GM21367 (cell line): ENCODE results near the gene GOLGA6L7.
"Not testable (repeated sequence)": the region's sequence is repeated elsewhere in the genome, so short reads cannot be mapped to it uniquely, and the experiment has no call there.

ENCODE experiments used
- ATAC-seq: cut with Tn5 transposase; IDR thresholded peaks from one replicate; pipeline ENCODE4 v1.9.1; 2021; ENCODE audit not compliant: unreplicated experiment

Gene GOLGA6L7

GRCh38 chr15:28844147-28844546, 4.3 kb downstream of the GOLGA6L7 start:
- not testable (repeated sequence) for ATAC-seq

- ATAC-seq, result not testable (repeated sequence)
Measured at GRCh38 chr15:28843520-28843919, 4.9 kb downstream of the GOLGA6L7 start.

GRCh38 chr15:28842210-28842609, 6.2 kb downstream of the GOLGA6L7 start:
- not testable (repeated sequence) for ATAC-seq

GRCh38 chr15:28840285-28840684, 8.2 kb downstream of the GOLGA6L7 start:
- not testable (repeated sequence) for ATAC-seq

- not testable (repeated sequence) for ATAC-seq
Measured at GRCh38 chr15:28834957-28835585, 13.4 kb downstream of the GOLGA6L7 start.

GRCh38 chr15:28831897-28832587, 16.4 kb downstream of the GOLGA6L7 start:
- not testable (repeated sequence) for ATAC-seq

GRCh38 chr15:28821420-28821819, 27.0 kb downstream of the GOLGA6L7 start:
- not testable (repeated sequence) for ATAC-seq

- ATAC-seq, result not testable (repeated sequence)
Measured at GRCh38 chr15:28819930-28820295, 28.5 kb downstream of the GOLGA6L7 start.

- ATAC-seq, result not testable (repeated sequence)
Measured at GRCh38 chr15:28819019-28819929, 29.2 kb downstream of the GOLGA6L7 start.

GRCh38 chr15:28818168-28818567, 30.3 kb downstream of the GOLGA6L7 start:
- not testable (repeated sequence) for ATAC-seq

GRCh38 chr15:28814059-28814458, 34.4 kb downstream of the GOLGA6L7 start:
- not testable (repeated sequence) for ATAC-seq

- ATAC-seq, result not testable (repeated sequence)
Measured at GRCh38 chr15:28813392-28813791, 35.1 kb downstream of the GOLGA6L7 start.

GRCh38 chr15:28811852-28812550, 36.4 kb downstream of the GOLGA6L7 start:
- not testable (repeated sequence) for ATAC-seq

GRCh38 chr15:28810444-28810843, 38.0 kb downstream of the GOLGA6L7 start:
- not testable (repeated sequence) for ATAC-seq

GRCh38 chr15:28808136-28808535, 40.3 kb downstream of the GOLGA6L7 start:
- ATAC-seq, result not testable (repeated sequence)

GRCh38 chr15:28800366-28800765, 48.1 kb downstream of the GOLGA6L7 start:
- ATAC-seq, result not testable (repeated sequence)

- ATAC-seq, result not testable (repeated sequence)
Measured at GRCh38 chr15:28798234-28798633, 50.2 kb downstream of the GOLGA6L7 start.

- not testable (repeated sequence) for ATAC-seq
Measured at GRCh38 chr15:28794231-28794630, 54.2 kb downstream of the GOLGA6L7 start.
